ENCODE measurements around the gene PTK6. TPM values are rescaled to one million over a fixed set of nuclear protein-coding genes. Genes with fewer than 3 reads are reported as not detected.

PTK6 gene
- total and polyA plus RNA-seq, 2 experiments from 2014 or later, result 0.27 to 1.1 TPM

DNA sequence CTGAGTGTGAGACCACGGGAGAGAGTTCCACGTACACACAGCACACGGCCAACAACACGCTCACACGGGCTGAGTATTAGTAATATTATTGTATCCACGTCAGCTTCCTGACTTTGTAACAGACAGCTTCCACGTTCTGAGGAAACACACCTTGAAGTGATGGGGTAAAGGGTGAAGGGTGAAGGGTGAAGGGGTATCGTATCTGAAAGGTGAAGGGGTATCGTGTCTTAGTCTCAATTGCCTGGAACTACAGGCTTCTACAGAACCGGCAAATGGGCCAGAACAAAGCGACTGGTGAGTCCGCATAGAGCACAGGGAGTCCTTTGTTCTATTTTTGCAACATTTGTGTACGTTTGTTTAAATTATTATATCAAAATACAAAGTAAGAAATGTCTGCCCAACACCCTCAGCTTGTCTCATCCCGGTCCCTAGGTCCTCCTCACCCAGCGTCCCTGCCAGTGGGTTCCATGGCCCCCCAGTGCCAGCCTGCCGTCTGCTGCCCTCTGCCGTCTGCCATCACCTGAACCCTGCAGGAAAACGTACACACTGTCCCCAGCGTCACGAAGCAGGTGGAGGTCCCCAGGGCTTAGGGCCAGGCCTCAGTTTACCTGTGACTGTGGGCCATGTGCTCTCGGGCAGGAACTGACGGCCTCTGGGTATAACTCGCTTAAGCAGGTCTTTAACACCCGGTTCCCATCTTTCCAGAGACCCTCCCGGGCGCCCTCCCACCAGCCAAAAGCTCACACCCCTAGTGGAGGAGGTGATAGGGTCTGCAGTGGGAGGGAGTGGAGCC lies 41.2 kb upstream of the PTK6 start:
- no peaks in the 10 kb centered on the region for H3K9me2 ChIP-seq (replicated peaks; ENCODE audit: insufficient read depth)
- no peaks in the 10 kb centered on the region for H4K20me1 ChIP-seq (ENCODE audit: insufficient read depth, poor library complexity, severe bottlenecking)
- H3K4me2 ChIP-seq, result no peak overlapping the region
- DNase-seq (ENCODE audit: low spot score), result no peak
- no peak overlapping the region for H3K27ac ChIP-seq
- H3K9me3 ChIP-seq (ENCODE audit: low read depth), result no peaks in the 10 kb centered on the region
- no peaks in the 10 kb centered on the region for H3K27me3 ChIP-seq
- 89% methylated on average over 26 of the region's 26 CpGs for WGBS (ENCODE audit: low lambda C conversion rate, missing lambda C conversion rate)
- H2AFZ ChIP-seq, result no peak overlapping the region
- no peaks in the 10 kb centered on the region for H3K36me3 ChIP-seq (replicated peaks; ENCODE audit: insufficient read depth, low read depth)
- peaks cover 3% of the 10 kb centered on the region for H3K79me2 ChIP-seq
- H3K4me1 ChIP-seq (ENCODE audit: insufficient read depth), result peaks cover 9% of the 10 kb centered on the region
- TF ChIP-seq EZH2 (IDR thresholded peaks at IDR 0.05; ENCODE audit: borderline replicate concordance) (no peak), EZH2phosphoT487 (IDR thresholded peaks at IDR 0.05; ENCODE audit: low read depth, severe bottlenecking, unreplicated experiment) (no peak)
- TF ChIP-seq, protein P1, sequence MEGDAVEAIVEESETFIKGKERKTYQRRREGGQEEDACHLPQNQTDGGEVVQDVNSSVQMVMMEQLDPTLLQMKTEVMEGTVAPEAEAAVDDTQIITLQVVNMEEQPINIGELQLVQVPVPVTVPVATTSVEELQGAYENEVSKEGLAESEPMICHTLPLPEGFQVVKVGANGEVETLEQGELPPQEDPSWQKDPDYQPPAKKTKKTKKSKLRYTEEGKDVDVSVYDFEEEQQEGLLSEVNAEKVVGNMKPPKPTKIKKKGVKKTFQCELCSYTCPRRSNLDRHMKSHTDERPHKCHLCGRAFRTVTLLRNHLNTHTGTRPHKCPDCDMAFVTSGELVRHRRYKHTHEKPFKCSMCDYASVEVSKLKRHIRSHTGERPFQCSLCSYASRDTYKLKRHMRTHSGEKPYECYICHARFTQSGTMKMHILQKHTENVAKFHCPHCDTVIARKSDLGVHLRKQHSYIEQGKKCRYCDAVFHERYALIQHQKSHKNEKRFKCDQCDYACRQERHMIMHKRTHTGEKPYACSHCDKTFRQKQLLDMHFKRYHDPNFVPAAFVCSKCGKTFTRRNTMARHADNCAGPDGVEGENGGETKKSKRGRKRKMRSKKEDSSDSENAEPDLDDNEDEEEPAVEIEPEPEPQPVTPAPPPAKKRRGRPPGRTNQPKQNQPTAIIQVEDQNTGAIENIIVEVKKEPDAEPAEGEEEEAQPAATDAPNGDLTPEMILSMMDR (IDR thresholded peaks at IDR 0.05; ENCODE audit: poor library complexity), result no peak
- no peak overlapping the region for H3K4me3 ChIP-seq

DNA sequence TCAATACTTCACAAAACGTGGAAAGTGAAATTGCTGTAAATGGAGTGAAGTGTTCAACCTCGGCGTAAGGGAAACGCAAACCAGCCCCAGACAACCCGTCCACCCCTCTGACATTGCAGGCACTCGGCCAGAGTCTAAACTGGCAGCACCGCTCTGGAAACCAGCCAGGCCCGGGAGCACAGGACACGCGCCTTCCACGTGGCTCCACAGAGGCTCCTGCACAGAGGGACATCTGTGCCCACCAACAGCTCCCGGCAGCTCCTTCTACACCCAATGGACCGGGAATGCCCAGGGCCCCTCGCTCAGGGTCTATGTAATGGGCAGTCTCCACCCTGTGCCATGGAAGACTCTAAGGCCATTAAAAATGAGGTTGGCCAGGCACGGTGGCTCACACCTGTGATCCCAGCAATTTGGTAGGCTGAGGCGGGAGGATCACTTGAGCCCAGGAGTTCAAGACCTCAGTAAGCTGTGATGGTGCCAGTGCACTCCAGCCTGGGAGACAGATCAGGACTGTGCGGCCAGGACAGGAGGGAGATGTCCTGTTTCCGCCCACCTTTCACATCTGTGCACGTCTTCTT lies 40.2 kb upstream of the PTK6 start:
- no peak for DNase-seq (ENCODE audit: low spot score)
- no peaks in the 10 kb centered on the region for H3K9me2 ChIP-seq (replicated peaks; ENCODE audit: insufficient read depth)
- peaks cover 14% of the 10 kb centered on the region for H3K4me1 ChIP-seq (ENCODE audit: insufficient read depth)
- H3K36me3 ChIP-seq (replicated peaks; ENCODE audit: insufficient read depth, low read depth), result no peaks in the 10 kb centered on the region
- no peak overlapping the region for H3K4me3 ChIP-seq
- 86% methylated on average over 19 of the region's 19 CpGs for WGBS (ENCODE audit: low lambda C conversion rate, missing lambda C conversion rate)
- no peaks in the 10 kb centered on the region for H4K20me1 ChIP-seq (ENCODE audit: insufficient read depth, poor library complexity, severe bottlenecking)
- H3K27ac ChIP-seq, result no peak overlapping the region
- H3K27me3 ChIP-seq, result no peaks in the 10 kb centered on the region
- TF ChIP-seq, protein P1 (IDR thresholded peaks at IDR 0.05; ENCODE audit: poor library complexity), result no peak
- TF ChIP-seq EZH2phosphoT487 (IDR thresholded peaks at IDR 0.05; ENCODE audit: low read depth, severe bottlenecking, unreplicated experiment) (no peak), EZH2 (IDR thresholded peaks at IDR 0.05; ENCODE audit: borderline replicate concordance) (no peak)
- no peak overlapping the region for H2AFZ ChIP-seq
- peaks cover 6% of the 10 kb centered on the region for H3K79me2 ChIP-seq
- H3K9me3 ChIP-seq (ENCODE audit: low read depth), result no peaks in the 10 kb centered on the region
- no peak overlapping the region for H3K4me2 ChIP-seq

DNA sequence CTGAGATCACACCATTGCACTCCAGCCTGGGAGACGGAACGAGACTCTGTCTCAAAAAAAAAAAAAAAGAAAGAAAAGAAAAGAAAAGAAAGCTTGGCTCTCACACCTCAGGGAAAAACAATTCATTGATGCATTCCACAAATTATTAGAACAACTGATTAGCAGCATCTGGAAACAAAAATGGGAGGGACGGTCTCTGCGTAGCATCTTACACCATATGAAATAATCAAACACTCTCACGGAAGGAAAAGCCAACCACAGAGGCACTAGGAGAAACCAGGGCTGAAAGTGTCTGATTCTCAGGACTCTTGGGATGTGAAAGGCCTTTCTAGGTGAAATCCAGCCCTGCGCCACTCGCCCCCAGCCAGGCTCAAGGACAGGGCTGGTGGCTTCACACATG lies 39.1 kb upstream of the PTK6 start:
- Histone ChIP-seq H3K36me3 (replicated peaks; ENCODE audit: insufficient read depth, low read depth) (no peaks in the 10 kb centered on the region), H3K4me1 (ENCODE audit: insufficient read depth) (peaks cover 14% of the 10 kb centered on the region), H3K9me2 (replicated peaks; ENCODE audit: insufficient read depth) (no peaks in the 10 kb centered on the region), H2AFZ (no peak overlapping the region), H3K79me2 (peaks cover 6% of the 10 kb centered on the region), H3K4me3 (no peak overlapping the region), H3K27ac (no peak overlapping the region), H4K20me1 (ENCODE audit: insufficient read depth, poor library complexity, severe bottlenecking) (no peaks in the 10 kb centered on the region), H3K27me3 (no peaks in the 10 kb centered on the region), H3K9me3 (ENCODE audit: low read depth) (no peaks in the 10 kb centered on the region), H3K4me2 (no peak overlapping the region)
- no peak for DNase-seq (ENCODE audit: low spot score)
- TF ChIP-seq EZH2 (IDR thresholded peaks at IDR 0.05; ENCODE audit: borderline replicate concordance), result no peak
- TF ChIP-seq, protein P1 (IDR thresholded peaks at IDR 0.05; ENCODE audit: poor library complexity), result no peak
- WGBS (ENCODE audit: low lambda C conversion rate, missing lambda C conversion rate), result 91% methylated on average over 5 of the region's 7 CpGs

All from hepatocyte (in vitro differentiated cells).